Mammary epithelial cell (primary cell): Measurements from ENCODE around the gene PAPPA2.

Experiments used
- EZH2 ChIP-seq: IDR thresholded peaks from 2 replicates; pipeline ENCODE4 v1.6.1; 2012; ENCODE audit warnings: low read length, inconsistent platforms, borderline replicate concordance
- TF ChIP-seq, protein P1 (sequence below), 2 donors: IDR thresholded peaks in 1 of 2; conservative IDR thresholded peaks in 1 of 2; 2 replicates each; pipeline ENCODE4 v1.5.1; 2011 to 2012; ENCODE audit warnings: inconsistent platforms in 2 of 2, low read length in 2 of 2, mild to moderate bottlenecking in 2 of 2, control low read depth in 1 of 2, low read depth in 1 of 2; ENCODE audit not compliant: insufficient read depth in 1 of 2; ENCODE audit errors: extremely low read depth in 1 of 2

- TF ChIP-seq, protein P1, sequence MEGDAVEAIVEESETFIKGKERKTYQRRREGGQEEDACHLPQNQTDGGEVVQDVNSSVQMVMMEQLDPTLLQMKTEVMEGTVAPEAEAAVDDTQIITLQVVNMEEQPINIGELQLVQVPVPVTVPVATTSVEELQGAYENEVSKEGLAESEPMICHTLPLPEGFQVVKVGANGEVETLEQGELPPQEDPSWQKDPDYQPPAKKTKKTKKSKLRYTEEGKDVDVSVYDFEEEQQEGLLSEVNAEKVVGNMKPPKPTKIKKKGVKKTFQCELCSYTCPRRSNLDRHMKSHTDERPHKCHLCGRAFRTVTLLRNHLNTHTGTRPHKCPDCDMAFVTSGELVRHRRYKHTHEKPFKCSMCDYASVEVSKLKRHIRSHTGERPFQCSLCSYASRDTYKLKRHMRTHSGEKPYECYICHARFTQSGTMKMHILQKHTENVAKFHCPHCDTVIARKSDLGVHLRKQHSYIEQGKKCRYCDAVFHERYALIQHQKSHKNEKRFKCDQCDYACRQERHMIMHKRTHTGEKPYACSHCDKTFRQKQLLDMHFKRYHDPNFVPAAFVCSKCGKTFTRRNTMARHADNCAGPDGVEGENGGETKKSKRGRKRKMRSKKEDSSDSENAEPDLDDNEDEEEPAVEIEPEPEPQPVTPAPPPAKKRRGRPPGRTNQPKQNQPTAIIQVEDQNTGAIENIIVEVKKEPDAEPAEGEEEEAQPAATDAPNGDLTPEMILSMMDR (conservative IDR thresholded peaks at IDR 0.05 in 1 of 2, IDR thresholded peaks at IDR 0.05 in 1 of 2; ENCODE audit: extremely low read depth in 1 of 2, insufficient read depth in 1 of 2, low read depth in 1 of 2, low read length in 2 of 2): no peak
- no peak for TF ChIP-seq EZH2
These were observed 231.7 kb downstream of the PAPPA2 start for GRCh38 chr1:176694713-176695112.
